Activated gamma-delta T cell treated with Interleukin-2 at 50 U/mL for 16 hours (primary cell): ENCODE measurements around the gene FBXO47.
A peak's percentile ranks its signal among the peaks of the same experiment; 100 is the strongest.

ENCODE experiments used
- DNase-seq: peaks from one replicate; pipeline ENCODE4 v3.0.0-alpha.2; 2020

Gene FBXO47, protein sequence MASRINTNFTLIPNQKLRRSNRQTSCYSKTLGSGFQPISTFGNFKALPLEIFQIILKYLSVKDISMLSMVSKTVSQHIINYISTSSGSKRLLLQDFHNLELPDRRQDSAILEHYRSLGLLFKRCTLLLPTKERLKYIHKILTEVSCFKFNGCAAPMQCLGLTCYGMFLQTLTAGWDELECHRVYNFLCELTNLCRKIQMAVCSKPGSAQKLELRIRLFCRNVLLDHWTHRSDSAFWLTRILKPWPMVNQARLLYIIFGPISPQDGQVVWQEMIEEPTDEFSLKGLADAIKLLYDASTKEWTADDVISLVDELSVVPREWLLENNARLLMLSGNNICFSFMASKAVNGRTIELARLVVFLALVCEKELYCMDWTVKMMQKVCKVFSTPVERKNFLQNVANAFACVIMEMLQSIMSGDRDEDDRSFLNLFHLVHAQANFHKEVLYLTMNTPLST

DNA sequence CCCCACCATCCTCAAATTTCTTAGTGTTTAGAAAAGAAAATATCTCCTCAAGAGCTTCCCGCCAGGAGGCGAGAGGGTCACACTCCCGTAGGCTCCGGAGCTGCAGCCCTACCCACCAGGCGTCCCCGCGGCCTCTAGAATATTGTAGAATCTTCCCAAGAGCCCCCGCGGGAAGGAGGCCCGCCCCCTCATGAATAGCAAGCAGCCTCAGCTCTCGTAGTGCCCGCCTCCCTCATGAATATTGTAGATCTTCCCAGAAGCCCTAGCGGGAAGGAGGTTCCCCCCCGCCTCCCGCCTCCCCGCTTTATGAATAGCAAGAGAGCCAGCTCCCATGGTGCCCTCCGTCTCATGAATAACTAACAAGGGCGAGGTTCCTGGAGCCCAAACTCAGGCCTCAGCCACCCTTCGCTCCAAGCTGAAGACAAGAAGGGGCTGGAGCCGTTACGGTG is at the start of gene FBXO47:
Gene FBXO47, minus strand, starts transcription at position 114 of the 449 bp plus-strand sequence. CDS start 4,378 bp downstream, outside the sequence.
- peak; percentile 85 for DNase-seq

DNA sequence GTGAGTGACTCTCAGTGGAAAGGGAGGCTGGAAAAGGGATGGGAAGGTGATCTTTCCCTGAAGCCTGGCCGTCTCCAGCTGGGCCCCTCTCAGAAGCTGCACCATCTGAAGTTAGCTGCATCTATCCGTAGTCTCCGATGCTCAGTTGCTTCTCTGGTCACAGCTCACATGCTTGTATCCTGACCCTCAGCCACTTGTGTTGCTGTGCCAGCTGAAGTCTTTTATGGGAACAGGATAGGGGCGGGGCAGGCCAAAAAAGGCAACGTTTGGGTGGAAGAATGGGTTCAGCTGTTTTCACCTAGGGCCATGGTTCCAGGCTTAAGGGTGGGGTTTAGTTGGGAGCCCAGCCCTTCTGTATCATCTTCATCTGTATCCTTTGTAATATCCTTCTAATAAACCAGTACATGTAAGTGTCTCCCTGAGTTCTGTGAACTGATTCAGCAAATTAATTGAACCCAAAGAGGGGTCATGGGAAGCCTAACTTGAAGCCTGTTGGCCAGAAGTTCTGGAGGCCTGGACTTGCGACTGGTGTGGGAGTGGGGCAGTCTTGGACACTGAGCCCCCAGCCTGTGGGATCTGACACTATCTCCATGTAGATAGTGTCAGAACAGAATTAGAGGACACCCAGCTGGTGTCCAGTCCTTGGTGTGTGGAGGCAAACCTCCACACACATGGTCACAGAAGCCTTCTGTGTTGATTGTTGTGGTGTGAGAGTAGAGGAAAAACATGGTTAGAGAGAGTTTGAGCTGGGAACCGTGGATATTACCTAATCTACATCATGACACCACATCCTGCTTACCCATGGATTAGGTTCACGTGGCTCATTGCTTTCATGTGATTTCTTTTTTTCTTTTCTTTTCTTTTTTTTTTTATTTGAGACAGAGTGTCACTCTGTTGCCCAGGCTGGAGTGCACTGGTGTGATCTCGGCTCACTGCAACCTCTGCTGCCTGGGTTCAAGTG is 49.3 kb upstream of the FBXO47 start:
- DNase-seq, result no peak

DNA sequence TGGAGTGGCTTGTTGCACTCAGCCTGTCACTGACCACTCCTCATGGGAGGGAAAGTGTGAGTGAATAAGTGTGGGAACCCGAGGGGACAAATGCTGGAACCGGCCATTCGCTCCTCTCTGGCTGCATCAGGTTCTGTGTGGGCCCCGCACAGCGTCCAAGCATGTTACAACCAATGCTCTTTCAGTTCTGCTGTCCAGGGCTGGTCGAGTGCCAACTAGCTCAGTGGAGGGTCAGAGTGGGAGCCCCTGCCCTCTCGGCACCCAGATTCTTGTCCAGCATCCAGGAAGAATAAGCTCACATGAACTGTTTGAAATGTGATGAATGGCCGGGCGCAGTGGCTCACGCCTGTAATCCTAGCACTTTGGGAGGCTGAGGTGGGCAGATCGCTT is 48.3 kb upstream of the FBXO47 start:
- no peak for DNase-seq

DNA sequence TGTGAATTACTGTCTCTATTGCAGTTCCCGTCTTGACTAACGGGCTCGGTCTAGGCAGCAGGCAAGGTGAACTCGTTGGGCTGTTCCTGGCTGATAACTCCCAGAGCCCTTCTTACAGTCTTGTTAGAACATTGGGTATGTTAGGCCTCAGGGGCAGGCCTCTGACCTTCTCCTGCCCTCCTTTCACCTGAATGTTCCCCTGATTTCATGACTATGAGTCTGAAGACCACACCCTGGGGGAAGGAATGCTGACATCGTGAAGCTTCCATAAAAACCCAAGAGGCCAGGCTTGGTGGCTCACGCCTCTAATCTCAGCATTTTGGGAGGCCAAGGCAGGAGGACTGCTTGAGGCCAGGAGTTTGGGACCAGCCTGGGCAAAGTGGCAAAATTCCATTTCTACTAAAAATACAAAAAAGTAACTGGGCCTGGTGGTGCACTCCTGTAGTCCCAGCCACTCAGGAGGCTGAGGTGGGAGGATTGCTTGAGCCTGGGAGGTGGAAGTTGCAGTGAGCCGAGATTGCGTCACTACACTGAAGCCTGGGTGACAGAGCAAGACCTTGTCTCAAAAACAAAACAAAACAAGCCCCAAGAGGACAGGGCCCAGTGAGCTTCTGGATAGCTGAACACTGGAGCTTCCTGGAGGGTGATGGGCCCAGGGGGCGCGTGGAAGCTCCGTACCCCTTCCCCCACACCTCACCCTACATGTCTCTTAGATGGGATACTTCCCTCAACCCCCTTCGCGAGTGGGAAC is 47.8 kb upstream of the FBXO47 start:
- no peak for DNase-seq

DNA sequence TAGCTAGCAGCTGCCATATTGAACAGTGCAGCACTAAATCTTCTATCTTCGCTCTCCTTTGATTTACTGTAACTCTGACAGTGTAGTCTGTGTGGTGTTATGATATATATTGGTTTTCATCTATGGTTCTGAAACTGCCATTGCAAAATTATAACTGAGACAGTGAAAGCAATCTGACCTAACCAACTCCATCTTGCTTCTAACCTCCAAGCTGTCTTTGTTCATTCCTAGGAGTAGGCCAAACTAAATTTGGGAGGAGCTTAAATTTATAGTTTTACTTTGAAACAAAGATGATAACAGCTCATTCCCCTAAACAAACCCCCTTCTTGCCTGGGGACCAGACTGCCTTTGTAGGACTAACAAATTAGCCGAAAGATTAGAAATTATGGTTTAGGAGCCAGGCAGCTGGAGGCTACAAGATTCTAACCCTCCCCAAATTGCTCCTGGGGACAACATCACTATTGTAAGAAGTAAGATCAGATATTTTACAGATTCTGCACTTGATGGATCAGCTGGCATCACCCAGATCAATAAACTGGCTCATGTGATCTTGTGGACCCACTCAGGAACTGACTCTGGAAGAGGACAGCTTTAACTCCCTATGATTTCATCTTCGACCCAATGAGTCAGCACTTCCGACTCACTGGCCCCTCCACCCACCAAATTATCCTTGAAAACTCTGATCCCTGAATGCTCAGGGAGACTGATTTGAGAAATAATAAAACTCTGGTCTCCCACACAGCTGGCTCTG is 47.0 kb upstream of the FBXO47 start:
- DNase-seq, result no peak

DNA sequence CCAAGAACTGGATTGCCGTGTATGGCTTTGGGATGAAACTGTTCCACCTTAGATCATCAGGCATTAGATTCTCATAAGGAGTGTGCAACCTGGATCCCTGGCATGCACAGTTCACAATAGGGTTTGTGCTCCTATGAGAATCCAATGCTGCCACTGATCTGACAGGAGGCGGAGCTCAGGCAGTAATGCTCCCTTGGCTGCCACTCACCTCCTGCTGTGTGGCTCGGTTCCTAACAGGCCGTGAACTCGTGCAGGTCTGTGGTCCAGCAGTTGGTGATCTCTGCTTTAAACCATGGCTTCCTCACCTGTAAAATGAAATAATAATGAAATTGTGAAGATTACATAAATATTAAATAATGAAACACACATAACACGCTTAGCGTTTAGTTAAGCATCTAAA is 45.5 kb upstream of the FBXO47 start:
- no peak for DNase-seq

DNA sequence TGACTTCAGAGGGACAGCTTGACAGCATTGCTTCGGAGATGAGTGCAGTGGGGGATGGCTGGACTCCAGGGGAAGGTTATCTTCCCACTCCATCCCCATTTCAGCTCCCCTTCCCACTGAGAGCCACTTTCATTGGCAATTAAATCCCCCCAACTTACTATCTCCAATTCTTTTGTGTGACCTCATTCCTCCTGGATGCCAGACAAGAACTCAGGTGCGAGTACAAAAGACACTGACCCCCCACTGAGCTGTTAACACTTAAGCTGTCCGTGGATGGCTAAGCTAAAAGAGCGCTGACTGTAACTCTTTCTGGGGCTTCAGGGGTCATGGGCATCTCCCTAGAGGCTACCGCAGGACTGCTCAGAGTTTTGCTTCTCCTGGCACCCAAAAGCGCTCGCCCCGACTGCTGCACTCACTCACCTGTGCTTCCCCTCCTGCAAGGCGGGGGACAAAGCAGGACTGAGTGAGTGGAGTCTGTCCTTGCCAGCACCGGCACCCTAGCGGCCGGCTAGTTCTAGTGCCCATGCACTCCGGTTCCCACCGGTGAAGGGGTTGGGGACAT is 44.8 kb upstream of the FBXO47 start:
- no peak for DNase-seq

DNA sequence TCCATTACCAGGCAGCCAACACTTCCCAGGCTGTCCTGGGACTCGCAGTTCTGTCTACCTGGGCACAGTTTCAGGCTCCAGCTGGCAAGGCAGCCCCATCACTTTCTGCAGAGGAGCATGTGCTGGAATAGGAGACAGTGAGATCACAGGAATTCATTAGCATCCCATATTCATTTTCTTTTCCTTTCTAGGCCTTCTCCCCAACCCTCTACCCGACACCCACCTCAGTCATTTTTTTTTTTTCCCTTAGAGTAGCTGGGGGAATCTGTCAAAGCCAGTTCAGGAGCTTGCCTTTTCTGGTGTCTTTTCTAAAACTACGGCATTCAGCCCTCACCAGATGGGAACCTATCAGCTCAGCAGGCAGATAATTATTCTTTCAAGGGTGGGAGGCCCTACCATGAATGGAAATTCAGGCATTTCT is 42.4 kb upstream of the FBXO47 start:
- DNase-seq, result no peak

DNA sequence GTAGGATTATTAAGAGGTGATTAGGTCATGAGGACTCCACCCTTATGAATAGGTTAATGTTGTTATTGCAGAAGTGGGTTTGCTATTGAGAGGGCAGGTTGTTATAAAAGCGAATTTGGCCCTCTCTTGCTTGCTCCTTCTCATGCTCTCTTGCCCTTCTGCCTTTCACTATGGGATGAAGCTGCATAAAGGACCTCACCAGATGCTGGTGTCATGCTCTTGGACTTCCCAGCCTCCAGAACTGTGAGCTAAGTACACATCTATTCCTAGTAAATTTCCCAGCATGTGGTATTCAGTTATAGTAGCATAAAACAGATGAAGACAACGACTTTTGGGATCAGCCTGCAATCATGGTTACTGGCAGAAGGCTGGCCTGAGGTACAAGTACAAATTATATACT is 41.4 kb upstream of the FBXO47 start:
- DNase-seq, result no peak

DNA sequence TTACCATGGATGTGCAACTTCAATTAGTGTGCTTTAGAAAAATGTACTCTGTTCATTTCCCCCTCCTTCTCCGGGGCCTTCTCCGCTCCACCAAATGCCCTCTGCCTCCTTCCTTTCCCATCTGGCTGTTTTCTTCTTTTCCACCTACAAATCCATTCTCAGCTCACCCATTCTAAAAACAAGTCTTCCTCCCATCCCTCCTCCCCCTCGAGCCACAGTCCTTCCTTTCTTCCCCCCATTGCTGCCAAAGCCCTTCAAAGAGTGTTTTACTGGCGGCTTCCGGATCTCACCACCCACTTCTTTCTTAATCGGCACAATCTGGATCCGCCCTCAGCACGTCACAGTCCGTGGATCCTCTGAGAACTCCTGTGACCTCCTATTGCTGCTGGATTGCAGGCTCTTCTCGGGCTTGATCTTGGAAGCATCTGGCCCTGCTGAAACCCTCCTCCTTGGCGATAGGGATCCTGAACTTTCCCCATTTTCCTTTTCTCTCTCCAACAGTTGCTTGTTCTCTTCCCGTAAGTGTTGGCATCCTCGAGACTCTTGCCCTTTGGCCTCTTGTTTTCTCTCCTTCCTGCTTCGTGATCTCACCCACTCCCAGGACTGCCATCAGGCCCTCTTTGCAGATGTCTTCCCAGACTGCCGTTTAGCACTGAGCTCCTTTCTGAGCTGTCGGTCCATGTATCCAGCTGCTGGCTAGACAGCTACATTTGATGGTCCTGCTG is 36.0 kb upstream of the FBXO47 start:
- peak; percentile 7 for DNase-seq

DNA sequence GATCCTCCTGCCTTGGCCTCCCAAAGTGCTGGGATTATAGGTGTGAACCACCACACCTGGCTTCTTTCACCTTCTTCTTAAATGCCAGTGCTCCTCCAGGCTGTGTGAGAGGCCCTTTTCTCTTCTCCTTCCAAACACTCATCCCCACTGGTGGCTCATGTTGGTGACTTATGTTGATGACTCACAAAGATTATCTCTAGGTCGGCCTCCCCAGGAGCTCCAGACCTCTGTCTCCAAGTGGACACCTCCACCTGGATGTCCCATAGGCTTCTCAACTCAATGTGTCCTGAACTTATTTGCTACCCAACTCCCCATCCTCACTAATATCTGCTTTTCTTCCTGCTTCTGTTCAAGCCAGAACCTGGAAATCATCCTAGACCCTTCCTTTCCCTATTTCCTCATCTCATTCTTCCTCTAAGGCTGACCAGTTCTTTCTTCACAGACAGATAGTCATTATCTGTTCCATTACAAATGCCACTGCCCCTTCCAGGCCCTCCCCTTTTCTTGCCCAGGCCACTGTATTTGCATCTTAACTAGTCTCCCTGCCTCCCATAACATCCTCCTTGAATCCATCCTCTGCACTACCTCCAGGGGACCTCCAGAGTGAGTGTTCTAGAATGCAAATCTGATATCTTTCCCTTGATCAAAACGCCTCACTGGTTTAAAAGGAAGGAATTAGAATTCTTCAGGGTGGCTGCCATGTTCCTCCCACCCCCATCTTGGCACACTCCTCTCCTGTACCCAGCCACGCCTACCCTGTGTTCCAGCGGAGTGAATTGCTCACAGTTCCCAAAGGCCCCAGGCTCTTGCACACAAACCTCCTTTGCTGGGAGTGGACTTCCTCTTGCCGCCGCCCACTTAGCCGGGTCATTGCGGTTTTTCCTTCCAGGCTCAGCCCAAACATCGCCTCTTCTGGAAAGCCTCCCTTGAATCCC is 34.8 kb upstream of the FBXO47 start:
- no peak for DNase-seq

DNA sequence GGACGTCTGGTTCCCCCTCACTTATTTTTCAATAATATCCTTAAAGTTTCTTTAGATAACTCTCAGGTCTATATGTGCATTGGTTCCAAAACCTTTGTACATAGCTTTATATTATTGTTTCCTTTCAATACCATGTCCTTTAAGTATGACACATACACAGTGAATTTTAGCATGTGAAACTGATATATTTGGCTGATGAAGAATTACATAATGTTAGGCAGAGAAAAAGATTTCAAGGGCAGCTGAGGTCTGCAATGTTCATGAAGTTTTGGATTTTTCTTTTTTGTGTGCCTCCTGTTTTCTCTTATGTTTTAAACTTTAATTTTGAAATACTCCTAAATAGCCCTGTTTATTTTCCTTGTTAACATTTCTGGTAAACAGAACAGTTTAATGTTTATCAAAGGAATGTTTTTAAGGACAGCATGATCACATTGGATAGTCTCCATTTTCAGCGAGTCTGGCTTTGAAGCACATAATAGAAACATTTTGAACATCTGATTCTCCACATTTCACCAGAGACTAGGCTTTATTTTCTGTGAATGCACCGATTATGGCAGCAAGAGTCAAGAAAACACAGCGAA is 32.9 kb upstream of the FBXO47 start:
- DNase-seq, result no peak

DNA sequence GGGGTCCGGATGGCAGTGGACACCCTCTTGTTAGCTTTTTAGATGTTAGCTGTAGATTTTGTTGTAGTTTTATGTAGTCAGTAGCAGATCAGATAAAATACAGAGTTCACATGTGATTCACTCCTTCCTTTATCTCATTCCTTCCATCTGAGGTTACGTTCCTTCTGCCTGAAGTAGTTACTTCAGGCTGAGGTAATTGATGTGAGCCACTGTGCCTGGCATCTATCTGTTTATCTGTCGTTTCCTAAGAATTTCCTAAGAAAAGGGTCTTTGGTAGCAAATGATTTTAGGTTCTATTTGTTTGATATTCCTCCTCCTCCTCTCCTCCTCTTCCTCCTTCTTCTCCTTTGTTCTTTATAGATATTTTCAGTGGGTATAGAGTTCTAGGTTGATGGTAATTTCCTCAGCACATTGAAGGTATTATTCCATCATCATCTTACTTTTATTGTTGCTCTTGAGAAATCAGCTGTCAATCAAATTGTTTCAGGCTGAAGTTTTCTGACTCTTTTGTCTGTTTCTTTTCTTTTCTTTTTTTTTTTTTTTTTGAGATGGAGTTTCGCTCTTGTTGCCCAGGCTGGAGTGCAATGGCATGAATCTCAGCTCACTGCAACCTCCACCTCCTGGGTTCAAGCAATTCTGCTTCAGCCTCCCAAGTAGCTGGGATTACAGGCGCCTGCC is 29.6 kb upstream of the FBXO47 start:
- no peak for DNase-seq

DNA sequence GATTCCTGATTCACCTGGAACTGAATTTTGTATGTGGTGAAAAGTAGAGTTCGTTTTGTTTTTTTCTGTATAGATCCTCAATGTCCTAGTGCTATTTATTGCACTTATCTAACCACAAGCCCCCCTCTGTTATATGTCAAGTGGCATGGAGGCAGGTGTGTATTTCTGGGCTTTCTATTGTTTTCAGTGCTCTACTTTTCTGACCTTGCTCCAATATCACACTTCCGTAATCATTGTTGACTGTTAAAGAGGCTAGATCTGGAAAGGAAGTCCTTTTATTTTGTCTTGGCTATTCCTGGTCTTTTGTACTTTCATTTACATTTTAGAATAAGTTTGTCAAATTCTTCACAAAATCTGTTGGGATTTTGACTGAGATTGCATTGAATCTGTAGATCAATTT is 26.8 kb upstream of the FBXO47 start:
- no peak for DNase-seq

DNA sequence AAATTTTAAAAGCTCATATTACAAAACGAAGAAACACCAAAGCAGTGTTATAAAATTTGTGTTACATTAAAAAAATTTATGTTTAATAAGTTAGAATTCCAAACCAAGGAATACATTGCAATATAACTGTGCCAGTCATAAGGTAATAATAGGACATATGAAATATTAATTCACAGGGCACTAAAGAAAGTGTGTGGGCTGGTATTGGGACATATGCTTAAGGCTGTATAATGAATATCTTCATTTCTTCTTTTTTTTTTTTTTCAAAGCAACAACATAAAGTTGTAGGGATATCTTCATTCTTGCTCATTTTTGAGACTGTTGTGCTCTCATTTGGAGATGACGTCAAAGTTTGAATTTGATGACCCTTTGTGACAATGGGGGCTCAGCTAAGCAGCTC is 17.5 kb upstream of the FBXO47 start:
- DNase-seq, result no peak

DNA sequence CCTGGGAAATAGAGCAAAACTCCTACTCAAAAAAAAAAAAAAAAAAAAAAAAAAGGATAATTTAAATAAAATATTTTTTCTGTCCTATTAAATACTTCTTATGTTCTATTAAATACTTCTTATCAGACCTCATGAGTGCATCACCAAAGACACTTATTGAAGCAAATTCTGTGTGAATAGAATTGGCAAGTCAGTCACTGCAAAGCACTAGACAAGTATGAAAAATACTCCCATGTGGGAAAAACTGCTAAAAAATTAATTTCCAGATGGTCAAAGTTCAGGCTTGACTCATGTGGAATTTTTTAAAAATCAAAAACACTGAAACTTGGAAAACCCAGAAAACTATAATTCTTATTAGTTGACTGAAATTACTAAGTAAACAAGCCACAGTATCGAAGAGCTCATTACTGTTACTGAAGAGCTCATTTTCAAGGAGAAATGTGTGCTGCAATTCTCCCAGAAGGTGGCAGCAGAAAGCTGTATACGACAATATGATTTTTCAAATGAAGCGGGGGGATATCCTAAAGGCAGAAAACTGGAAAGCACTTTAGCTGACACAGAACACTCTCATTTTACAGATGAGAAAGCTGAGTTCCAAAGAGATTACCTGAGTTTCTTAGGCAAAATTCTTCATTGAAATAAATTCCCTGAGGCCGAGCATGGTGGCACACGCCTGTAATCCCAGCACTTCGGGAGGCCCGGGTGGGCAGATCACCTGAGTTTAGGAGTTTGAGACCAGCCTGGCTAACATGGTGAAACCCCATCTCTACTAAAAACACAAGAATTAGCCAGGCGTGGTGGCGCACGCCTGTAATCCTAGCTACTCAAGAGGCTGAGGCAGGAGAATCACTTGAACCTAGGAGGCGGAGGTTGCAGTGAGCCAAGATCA is 15.9 kb upstream of the FBXO47 start:
- peak; percentile 47 for DNase-seq

DNA sequence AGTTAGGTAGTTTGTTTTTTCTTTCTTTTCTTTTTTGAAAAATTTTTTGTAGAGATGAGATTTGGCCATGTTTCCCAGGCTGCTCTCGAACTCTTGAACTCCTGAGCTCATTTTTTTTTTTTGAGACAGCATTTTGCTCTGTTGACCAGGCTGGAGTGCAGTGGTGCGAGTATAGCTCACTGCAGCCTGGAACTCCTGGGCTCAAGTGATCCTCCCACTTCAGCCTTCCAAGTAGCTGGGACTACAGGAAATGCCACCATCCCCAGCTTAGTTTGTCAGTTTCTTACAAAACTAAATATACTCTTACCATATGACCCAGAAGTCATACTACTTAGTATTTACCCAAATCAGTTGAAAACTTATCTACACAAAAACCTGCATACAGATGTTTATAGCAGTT is 14.4 kb upstream of the FBXO47 start:
- DNase-seq, result no peak
